HG03139 (cell line): Measurements from ENCODE around the gene MLC1.
"Not testable (repeated sequence)": the region's sequence is repeated elsewhere in the genome, so short reads cannot be mapped to it uniquely, and the experiment has no call there.

ENCODE experiments used
- ATAC-seq: cut with Tn5 transposase; IDR thresholded peaks from one replicate; pipeline ENCODE4 v1.9.1; 2021; ENCODE audit not compliant: unreplicated experiment

Gene MLC1

DNA sequence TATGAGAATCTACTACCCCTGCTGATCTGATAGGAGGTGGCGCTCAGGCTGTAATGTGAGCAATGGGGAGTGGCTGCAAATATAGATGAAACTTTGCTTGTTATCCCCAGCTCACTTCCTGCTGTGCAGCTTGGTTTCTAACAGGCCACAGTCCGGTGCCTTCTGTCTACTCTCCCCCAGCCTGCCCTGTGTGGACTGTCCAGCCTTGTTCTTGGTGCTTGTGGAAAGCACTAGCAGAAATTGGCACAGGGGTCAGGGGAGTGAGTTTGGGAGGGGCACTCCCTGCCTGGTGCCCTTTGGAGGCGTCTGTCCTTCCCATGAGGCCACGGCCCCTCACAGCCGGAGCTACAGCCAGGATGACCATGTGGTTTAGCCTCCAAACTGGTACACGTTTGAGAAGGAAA lies 18.9 kb upstream of the MLC1 start:
- no peak for ATAC-seq

DNA sequence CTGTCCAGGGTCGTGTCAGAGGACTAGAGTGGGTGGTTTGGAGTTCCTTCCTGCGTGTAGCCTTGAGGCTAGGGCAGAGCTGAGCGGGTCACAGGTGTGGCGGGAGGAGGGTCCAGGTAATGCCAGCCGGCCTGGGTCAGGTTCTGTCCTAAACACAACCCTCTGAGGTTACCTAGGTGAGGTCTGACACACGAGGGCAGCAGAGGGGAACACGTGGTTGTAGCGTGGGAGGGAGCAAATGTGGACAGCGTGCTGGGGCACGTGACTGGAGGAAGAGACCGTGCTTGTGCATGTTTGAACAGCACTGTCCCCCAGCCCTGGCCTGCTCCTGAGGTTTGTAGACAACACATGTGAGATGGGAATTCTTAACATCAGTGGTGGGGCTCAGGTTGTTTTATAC lies 17.7 kb upstream of the MLC1 start:
- ATAC-seq: no peak

DNA sequence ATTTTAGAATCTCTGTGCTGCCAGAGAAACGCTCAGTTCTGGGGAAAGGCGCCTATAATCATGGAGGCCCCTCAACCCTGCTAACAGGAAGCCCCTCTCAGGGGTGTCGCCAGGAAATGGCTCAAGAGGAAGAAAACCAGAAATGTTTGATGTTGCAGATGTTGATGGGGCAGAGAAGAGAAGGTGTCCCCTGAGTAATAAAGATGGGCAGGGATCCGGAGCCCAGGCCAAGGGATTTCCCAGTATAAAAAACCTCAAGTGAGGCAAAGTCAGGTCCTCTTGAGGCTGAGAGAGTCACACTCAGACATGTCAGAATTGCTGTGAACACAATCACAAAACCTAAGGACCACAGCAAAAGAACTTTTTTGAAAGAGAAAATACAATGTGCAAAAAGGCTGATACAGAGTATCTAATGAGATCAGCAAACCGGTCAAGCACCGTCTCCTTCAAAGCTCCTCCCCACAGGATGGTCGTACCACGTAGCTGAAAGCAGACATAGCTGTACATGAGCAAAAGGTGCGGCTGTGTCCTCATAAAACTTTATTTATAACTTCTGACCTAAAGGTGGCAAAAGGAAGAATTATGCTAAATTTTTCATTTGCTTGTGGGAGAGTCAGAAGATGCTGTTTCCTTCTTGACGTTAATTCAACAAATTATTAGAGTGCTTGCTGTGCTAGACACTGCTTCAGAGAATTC lies 16.8 kb upstream of the MLC1 start:
- no peak for ATAC-seq

DNA sequence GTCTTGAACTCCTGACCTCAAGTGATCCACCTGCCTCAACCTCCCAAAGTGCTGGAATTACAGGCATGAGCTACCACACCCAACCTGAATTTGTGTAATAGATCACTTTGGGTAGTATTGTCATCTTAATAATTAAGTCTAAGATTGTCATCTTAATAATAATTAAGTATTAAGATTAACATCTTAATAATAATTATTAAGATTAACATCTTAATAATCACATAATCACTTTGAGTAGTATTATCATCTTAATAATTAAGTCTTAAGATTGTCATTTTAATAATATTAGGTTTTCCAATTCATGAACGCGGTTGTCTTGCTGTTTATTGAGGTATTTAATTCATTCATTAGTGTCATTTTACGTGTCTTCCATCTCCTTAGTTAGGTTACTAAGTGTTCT lies 12.8 kb upstream of the MLC1 start:
- ATAC-seq: no peak

DNA sequence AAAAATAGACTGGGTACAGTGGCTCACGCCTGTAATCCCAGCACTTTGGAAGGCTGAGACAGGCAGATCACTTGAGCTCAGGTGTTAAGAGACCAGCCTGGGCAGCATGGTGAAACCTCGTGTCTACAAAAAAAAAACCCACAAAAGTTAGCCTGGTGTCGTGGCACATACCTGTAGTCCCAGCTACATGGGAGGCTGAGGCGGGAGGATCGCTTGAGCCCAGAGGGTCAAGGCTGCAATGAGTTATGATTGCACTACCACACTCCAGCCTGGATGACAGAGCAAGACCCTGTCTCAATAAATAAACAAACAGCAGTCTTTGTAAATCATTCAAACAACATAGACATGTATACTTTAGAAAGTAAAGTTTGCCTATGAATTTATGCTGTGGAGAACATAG lies 7.1 kb upstream of the MLC1 start:
- ATAC-seq: no peak

DNA sequence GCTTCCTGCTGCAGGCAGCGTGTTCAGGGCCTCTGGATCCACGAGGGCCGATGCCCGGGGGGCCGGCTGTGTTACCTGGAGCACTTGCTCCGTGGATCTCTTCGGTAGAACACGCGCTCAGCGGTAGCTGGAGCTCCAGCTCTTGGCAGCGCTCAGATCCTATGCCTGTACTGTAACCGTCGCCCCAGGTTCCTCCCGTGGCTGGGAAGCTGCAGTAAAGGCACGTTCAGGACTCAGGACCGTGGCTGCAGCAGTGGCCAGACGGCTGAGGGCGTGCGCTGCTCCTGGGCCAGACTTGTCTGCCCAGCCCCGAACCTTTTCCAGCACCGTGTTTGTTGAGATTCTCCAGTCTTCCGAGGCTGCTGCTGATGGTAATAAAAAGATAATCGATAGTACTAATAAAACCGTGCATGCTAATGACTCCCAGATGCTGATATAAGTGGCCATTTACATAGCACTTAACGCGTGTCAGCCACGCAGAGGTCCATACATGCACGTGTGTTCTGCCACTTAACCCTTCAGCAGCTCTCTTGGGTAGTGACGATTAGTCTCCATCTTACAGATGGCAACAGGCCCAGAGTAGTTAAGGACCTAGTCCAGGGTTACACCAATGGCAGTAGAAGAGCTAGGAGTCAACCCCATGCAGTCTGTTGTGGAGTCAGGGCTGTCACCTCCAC lies 6.0 kb upstream of the MLC1 start:
- ATAC-seq: no peak

DNA sequence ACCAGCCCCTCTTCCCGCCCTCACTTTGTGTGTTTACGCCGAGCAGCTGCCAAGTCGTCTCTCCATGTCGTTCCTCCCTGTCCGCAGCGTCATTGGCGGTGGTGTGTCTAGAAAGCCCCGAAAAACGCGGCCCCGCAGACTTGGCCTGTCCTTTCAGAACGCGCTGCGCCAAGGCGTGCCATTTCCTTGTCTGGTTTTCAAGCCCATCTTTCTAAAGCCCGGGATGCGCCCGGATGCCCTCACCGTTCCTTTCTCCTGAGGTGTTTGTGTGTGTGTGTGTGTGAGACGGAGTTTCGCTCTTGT lies 5.1 kb upstream of the MLC1 start:
- ATAC-seq: no peak

DNA sequence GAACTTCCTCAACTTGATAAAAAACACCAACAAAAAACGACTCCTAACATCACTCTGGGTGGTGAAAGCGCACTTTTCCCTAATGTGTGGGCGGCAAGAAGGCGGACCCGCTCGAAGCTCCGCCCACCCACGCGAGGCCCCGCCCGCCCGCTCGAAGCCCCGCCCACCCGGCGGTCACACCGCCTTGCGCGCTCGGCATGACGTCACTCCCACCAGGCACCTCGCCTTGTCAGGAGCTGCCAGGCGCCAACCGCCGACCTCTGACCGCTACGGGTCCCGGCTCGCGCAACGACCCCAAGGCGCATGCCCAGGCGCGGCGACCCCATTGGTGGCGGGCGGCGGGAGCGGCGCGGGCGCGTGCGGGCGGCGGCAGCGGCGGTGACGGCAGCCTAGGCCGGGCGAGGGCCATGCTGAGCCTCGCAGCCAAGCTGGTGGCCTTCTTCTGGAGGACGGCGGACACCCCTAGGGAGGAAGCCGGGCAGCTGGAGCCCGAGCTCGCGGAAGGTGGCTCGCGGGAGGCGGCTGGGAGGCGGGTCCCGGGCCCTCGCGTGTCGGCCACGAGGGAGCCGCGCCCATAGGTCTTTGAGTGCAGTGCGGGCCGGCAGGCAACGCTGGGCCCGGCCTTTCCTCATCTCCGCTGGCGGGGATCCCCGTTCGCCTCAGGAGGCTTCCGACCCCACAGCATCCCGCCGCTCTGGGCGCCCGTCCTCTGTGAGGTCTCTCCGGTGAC lies 4.6 kb upstream of the MLC1 start, which contains the start of gene MOV10L1:
MOV10L1 (plus strand) TSS at position 325 of the 730 bp plus-strand sequence; CDS start at position 408, 83 bp downstream.
- no peak for ATAC-seq

DNA sequence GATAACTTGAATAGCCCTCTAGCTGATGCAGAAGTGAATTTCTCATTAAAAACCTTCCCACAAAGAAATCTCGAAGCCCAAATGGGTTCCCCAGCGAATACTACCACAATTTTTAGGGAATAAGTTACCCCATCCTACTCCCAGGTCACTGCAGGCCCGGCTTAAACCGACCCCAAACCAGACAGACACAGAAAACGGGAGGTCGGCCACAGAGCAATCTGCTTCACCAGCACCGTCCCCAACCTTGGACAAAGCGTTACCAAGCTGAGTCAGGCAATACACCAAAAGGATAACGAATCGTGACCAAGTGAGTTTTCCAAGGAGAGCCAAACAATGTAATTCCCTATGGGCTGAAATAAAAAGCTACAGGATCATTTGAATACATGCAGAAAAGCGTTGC lies 4.0 kb upstream of the MLC1 start:
- ATAC-seq: no peak

DNA sequence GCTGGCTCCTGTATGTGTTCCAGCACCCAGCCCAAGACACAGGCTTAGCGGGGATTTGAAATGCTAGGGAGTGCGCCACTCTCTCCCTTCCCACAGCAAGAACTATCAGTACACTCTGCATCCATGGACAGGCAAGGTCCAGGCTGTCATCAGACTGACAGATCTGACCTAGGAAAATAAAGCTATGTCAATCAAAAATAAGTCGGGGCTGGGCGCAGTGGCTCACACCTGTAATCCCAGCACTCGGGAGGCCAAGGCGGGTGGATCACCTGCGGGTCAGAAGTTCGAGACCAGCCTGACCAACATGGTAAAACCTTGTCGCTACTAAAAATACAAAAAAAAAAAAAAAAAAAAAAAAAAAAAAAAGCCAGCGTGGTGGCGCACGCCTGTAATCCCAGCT lies 2.9 kb upstream of the MLC1 start:
- ATAC-seq: no peak

DNA sequence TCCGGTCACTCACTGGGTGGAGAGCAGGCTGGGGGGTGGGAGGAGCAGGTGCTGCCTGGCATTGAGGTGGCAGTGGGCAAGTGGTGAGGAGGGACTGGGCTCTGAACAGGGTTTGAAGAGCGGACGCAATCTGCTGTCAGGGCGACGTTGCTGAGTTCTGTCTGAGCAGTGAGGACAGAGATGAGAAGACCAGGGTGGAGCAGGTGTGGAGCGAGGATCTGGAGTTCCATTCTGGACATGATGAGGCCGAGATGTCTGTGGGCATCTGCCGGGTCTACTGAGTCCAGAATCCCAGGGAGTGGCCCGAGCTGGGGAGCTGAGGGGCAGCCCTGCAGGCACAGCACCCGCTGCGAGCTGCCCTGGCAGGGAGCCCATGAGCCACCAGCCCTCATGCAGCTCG lies 2.4 kb upstream of the MLC1 start:
- no peak for ATAC-seq

DNA sequence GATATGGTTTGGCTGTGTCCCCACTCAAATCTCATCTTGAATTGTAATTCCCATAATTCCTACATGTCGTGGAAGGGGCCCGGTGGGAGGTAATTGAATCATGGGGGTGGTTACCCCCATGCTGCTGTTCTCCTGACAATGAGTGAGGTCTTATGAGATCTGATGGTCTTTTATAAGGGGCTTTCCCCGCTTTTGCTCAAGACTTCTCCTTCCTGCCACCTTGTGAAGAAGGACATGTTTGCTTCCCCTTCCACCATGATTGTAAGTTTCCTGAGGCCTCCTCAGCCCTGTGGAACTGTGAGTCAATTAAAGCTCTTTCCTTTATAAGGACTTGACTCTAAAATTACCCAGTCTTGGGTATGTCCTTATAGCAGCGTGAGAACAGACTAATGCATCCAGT lies 1.7 kb upstream of the MLC1 start:
- ATAC-seq: not testable (repeated sequence)

DNA sequence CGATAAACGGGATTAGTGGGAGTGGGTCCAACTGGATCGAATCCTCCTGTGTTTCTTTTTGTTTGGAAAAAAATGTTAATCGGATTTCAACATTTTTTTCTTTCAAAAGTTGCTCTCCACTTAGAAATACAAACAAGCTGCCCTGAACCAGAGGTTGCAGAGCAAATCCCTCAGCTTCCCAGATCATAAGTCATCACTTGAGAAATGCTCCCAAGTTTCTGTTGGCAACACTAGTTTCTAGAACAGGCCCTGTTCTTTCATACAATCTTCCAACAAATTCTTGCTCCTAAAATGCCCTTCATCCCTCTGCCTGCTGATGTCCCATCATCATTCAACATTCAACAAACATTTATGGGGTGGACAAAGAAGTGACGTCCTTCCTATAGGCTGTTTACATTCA lies 1.3 kb upstream of the MLC1 start:
- no peak for ATAC-seq

DNA sequence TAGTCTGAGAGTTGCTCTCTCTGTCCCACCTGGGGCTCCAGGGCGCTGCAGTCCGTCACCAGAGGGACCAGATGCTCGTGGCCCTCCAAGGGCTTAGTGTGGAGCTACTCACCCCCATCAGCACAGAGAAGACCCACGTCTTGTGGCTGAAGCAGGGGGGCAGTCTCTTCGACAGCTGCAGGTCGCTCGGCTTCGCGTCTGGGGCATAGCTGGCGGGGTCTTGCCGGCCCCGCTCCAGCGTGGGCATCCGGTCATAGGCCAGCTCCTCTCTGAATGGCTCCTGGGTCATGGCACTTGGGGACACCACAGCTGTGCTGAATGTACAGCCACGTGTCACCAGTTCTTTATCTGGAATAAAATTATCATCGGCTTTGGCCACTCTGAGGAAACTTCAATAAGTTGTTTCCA lies 608 bp downstream of the MLC1 start:
- ATAC-seq: no peak

DNA sequence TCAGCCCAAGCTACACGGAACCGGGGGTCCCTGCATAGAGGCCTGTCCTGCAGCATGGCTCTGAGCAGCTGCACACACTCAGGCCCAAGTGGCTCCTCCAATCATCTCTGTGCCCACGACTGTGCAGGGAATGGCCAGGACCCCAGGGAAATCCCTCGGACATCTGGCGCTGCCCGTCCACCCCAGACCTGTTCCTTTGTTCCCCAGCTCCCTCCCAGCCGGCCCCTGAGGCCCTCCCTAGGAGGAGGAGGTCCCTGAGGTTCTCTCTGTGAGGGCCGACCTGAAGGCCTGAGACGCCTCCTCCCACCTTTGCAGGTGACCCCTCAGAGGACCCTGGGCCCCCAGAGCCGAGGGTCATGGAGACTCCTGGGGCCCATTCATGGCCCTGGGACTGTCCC lies 1.1 kb downstream of the MLC1 start:
- no peak for ATAC-seq

DNA sequence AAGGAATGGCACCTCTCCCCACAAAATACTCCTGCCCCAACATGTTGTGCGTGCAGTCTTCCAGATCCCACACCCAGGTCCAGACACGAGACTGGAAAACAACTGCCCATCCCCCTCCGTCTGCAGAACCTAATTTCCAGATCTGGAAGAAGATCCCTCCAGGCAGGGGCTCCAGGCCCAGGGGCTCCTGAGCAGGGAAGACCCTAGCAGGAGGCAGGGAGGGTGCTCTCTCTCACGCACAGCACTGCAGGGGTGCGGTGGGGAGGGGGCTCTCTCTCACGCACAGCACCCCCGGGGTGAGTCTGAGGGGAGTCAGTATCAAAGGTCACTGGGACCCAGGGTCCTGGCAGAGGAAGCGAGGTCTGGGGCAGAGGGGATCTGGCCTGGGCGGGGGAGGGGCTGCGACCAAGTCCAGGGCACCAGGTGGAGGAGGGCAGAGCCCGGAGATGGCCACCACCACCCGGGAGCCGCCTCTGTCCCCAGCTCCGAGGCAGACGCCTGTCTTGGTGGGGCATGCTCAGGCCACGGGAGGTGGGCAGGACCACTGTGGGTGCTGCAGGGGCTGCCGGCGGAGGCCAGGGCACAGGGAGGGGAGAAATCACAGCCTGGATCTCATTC lies 1.7 kb downstream of the MLC1 start:
- ATAC-seq: no peak

DNA sequence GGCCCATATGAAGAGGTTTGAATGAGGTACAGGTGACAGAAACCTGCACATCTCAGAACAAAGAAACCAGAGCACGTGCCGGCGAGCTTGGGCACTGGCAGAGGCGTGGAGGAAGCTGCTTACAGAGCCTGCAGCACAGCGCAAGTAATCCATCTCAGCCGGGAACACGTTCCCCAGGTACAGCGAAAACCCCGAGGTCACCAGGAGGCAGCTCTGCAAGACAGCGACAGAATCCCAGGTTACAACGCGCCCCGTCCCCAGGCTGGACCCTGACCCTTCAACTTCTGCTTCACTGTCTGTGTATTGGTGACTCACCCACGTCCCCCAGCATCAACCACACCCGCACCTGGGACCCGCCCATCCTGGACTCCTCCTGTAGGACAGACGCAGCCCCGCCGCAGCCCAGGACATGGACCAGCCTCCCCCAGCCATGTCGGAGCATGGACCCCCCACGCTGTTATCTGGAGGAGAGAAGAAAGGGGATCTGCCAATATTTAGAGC lies 2.2 kb downstream of the MLC1 start:
- ATAC-seq: no peak

DNA sequence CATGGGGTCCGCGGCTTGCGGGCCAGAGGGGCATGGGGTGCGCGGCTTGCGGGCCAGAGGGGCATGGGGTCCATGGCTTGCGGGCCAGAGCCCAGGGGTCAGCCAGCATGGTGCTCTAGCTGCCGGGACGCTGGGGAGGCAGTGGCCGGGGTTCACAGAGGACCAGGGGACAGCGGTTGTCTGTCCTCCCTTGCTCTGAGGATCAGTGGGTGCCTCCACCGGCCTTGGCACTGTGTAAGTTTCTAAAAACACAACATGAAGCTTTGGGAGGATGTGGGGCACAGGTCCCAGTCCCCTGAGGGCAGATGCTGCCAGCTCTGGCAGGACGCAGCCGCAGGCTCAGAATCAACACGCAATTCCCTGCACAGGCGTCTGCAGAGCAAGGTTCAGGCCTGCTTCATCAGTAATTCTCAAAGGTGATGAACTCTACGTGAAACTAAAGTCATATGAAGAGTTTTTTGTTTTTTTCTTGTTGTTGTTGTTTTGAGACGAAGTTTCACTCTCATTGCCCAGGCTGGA lies 3.0 kb downstream of the MLC1 start:
- no peak for ATAC-seq

DNA sequence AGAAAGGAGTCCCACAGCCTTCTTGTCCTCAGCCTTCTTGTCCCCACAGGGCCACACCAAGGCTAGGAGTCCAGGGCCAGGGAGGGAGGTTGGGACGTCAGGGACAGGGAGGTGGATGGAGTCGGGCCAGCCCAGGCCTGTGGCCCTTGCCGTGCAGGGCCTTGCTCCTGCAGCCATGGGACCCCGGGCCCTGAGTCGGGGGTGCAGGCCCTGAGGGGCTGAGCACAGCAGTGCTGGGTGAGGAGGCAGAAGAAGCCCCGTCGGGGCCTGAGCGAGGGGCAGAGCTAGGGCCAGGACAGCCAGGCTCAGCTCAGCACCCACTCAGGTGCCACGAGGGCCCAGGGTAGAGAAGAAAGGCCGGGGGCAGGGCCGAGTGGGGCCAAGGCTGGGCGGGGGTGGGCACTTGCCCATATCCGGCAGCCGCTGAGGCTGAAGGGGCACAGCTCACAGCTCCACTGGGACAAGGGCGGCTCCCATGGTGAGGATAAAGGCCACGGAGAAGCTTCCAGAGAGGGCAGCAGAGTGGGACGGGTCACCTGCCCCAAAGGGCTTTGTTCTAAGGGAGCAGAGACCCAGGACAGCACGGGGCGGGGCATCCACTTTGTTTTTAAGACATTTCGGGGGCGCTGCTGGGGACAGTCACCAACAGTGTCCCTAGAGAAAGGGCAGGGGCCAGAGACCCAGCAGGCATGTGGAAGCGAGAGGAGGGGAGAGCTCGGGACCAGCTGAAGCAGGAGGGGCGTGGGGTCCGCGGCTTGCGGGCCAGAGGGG lies 3.6 kb downstream of the MLC1 start:
- ATAC-seq: no peak

DNA sequence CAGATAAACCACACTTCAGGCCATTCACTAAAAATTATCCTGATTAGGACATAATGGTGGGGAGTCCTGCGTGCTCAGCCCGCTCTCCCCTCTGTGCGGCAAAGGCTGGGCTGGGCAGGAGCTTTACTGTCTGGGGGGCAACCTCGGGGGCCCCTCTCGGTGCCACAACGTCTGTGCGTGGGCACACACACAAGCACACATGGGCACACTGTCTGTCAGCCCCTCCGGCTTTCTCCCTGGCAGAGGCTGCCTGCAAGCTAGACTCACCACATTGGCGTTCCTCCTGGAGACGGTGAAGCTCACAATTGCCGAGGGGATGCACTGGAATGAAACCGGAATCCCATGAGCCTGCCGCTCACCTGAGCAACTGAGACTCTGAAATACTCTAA lies 5.2 kb downstream of the MLC1 start:
- ATAC-seq: no peak

DNA sequence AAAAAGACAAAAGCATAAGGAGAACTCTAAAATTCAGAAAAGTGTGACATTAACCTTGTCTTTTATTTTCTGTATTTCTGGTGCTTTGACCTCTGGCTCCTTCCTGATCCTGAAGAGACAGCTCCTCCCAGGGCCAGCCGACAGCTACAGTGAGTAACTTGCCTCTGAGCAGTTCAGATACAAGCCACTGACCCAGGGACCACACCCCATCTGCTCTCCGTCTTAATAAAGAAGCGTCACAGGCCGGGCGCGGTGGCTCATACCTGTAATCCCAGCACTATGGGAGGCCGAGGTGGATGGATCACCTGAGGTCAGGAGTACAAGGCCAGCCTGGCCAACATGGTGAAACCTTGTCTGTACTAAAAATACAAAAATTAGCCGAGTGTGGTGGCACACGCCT lies 6.5 kb downstream of the MLC1 start:
- no peak for ATAC-seq
